Activated naive CD8-positive, alpha-beta T cell treated with anti-CD3 and anti-CD28 coated beads, Interleukin-2, amount 10 ng/mL, durations not matched to agents 7 days and 5 days (primary cell): Measurements from ENCODE around the gene ENPP3. TPM values are rescaled to one million over a fixed set of nuclear protein-coding genes. Genes with fewer than 3 reads are reported as not detected.

Source experiments
- ATAC-seq: fragments of 150-1000 bp; cut with Tn5 transposase; one replicate; pipeline ENCODE4 v1.10.0; 2021; ENCODE audit warnings: low read depth, moderate library complexity
- POLR2A ChIA-PET: fragments of 350-600 bp; sonication (Branson Sonifier 250); formaldehyde crosslinking; loops from one replicate; lab custom pipeline; 2021; ENCODE audit warnings: antibody characterized with exemption; lab: Charles Lee
- DNase-seq: peaks from one replicate; pipeline ENCODE4 v3.0.0; 2021
- H3K27ac Mint-ChIP-seq: one replicate; pipeline ENCODE4 v1.8.0; 2022; ENCODE audit warnings: mild to moderate bottlenecking, mixed read lengths
- H3K27me3 Mint-ChIP-seq: one replicate; pipeline ENCODE4 v1.8.0; 2022; ENCODE audit warnings: mild to moderate bottlenecking, moderate library complexity, mixed read lengths
- H3K36me3 Mint-ChIP-seq: one replicate; pipeline ENCODE4 v1.8.0; 2021; ENCODE audit warnings: mild to moderate bottlenecking, mixed read lengths
- H3K4me1 Mint-ChIP-seq: one replicate; pipeline ENCODE4 v1.8.0; 2021; ENCODE audit warnings: mixed read lengths
- H3K4me3 Mint-ChIP-seq: one replicate; pipeline ENCODE4 v1.8.0; 2022; ENCODE audit warnings: mild to moderate bottlenecking, moderate library complexity, mixed read lengths
- H3K9me3 Mint-ChIP-seq: one replicate; pipeline ENCODE4 v1.8.0; 2021; ENCODE audit warnings: mixed read lengths
- total RNA-seq, 2 experiments: library from RNA; stranded (reverse); gene quantifications; one replicate each; pipeline ENCODE4 v1.2.3, GENCODE V29; 2021

ENPP3 gene
- total RNA-seq, 2 experiments from 2014 or later = 0.36 to 0.96 TPM

DNA sequence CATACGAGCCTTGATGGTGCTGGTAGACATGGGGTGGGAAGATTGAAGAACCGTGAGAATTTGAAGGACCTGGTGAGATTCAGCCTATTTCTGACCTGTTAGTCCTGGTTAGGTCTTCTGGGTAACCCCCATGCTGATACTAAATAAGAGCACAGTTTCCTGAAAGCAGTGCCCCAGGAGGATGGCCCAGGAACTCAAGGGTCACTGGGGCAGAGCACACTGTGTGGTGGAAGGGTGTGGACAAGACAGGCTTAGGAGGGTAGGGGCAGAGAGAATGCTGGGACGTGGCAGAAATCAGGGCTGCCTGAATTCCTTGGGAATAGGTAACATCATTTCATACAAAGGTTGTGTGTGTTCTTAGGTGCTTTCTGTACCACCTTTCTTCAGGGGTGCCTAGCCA, 138.8 kb downstream of the ENPP3 start:
- no peak for DNase-seq
- Mint-ChIP-seq H3K27ac (no peak overlapping the region), H3K27me3 (peaks cover 27% of the 10 kb centered on the region), H3K4me1 (no peaks in the 10 kb centered on the region), H3K9me3 (no peaks in the 10 kb centered on the region), H3K36me3 (no peaks in the 10 kb centered on the region), H3K4me3 (no peak overlapping the region)
- POLR2A ChIA-PET = no interaction called here
- ATAC-seq = no peak

GRCh38 chr6:131776985-131777384, 139.9 kb downstream of the ENPP3 start:
- ATAC-seq (no peak), DNase-seq (no peak)
- no peaks in the 10 kb centered on the region for H3K9me3 Mint-ChIP-seq
- no peak overlapping the region for H3K4me3 Mint-ChIP-seq
- no peak overlapping the region for H3K27ac Mint-ChIP-seq
- H3K36me3 Mint-ChIP-seq = no peaks in the 10 kb centered on the region
- H3K27me3 Mint-ChIP-seq = peaks cover 23% of the 10 kb centered on the region
- H3K4me1 Mint-ChIP-seq = no peaks in the 10 kb centered on the region
- POLR2A ChIA-PET = no interaction called here

DNA sequence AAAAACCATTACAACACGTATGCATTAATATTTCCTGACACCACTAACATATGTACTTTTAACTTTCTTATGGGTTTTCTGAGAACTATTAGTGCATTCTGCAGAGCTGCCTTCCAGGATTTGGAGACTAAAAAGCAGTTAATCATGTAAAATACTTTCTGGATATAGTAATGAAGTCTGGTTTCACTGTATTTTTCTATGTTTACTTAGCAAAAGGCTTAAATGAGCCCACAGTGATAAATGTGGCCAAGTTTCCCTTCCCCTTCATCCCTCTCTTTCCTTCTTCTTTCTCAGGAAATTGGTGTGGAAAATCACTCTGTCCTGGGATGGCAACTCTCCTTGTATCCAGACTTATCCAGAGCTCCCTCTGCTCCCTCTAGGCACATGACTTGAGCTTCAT, 141.1 kb downstream of the ENPP3 start:
- POLR2A ChIA-PET = no interaction called here
- no peak overlapping the region for H3K27ac Mint-ChIP-seq
- no peak for ATAC-seq

DNA sequence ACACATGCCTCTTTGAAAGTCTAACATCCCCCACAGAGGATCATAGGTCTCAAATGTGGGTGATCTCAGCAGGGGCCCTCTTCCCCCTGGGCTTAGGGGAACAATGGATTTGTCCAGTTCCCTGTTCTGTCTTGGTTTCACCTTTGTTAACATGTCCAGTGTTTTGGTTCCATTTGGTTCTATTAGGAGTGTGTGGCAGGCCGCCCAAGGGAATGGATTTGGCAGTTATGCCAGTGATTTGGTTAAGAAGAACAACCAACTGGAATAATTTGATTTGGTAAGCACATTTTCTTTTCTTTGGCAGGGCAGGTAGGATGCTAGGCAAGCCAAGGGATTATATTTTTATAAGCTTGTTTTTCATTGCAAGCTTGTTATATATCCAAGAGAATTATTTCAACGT, 142.2 kb downstream of the ENPP3 start:
- DNase-seq (no peak), ATAC-seq (no peak)
- Mint-ChIP-seq H3K4me1 (no peaks in the 10 kb centered on the region), H3K27me3 (peaks cover 10% of the 10 kb centered on the region), H3K4me3 (no peak overlapping the region), H3K27ac (no peak overlapping the region), H3K36me3 (no peaks in the 10 kb centered on the region), H3K9me3 (no peaks in the 10 kb centered on the region)
- POLR2A ChIA-PET = no interaction called here

More for the DNA sequence above, 141.1 kb downstream of the ENPP3 start:
- no peak overlapping the region for H3K4me3 Mint-ChIP-seq
- no peaks in the 10 kb centered on the region for H3K36me3 Mint-ChIP-seq
- peaks cover 16% of the 10 kb centered on the region for H3K27me3 Mint-ChIP-seq
- H3K9me3 Mint-ChIP-seq = no peaks in the 10 kb centered on the region
- H3K4me1 Mint-ChIP-seq = no peaks in the 10 kb centered on the region
- no peak for DNase-seq

- POLR2A ChIA-PET = no interaction called here
- Mint-ChIP-seq H3K36me3 (peaks cover 5% of the 10 kb centered on the region), H3K4me3 (no peak overlapping the region)
Observed at GRCh38 chr6:131780600-131780999, 143.5 kb downstream of the ENPP3 start.

DNA sequence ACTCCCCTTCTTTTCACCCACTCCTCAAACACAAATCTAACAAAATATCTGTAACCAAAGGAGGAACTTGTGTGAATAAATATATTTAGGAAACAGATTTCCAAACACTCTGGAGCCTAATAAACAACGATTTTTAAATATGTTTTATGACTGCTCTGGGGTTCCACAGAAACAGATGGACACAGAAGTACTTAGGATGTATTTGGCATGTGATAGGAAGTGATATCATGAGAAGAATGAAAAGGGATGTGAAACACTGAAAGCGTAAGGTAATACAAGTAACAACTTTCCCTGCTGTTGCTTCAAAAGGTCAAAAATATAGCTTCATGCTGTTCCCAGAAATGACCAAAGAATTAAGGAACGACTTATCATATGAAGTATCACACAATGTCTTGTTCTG, 144.6 kb downstream of the ENPP3 start:
- no peak for DNase-seq
- H3K4me1 Mint-ChIP-seq = peaks cover 3% of the 10 kb centered on the region
- H3K27me3 Mint-ChIP-seq = peaks cover 10% of the 10 kb centered on the region
- POLR2A ChIA-PET = no interaction called here
- H3K27ac Mint-ChIP-seq = no peak overlapping the region
- no peak overlapping the region for H3K4me3 Mint-ChIP-seq
- ATAC-seq = no peak
- peaks cover 5% of the 10 kb centered on the region for H3K36me3 Mint-ChIP-seq
- peaks cover 6% of the 10 kb centered on the region for H3K9me3 Mint-ChIP-seq

More at GRCh38 chr6:131780600-131780999, 143.5 kb downstream of the ENPP3 start:
- Mint-ChIP-seq H3K27me3 (peaks cover 12% of the 10 kb centered on the region), H3K4me1 (no peaks in the 10 kb centered on the region), H3K27ac (no peak overlapping the region), H3K9me3 (peaks cover 5% of the 10 kb centered on the region)
- ATAC-seq = no peak
- no peak for DNase-seq

- DNase-seq = no peak
- Mint-ChIP-seq H3K27me3 (peaks cover 14% of the 10 kb centered on the region), H3K4me3 (no peak overlapping the region), H3K36me3 (peaks cover 5% of the 10 kb centered on the region), H3K9me3 (peaks cover 6% of the 10 kb centered on the region), H3K27ac (no peak overlapping the region), H3K4me1 (peaks cover 5% of the 10 kb centered on the region)
- POLR2A ChIA-PET = no interaction called here
- no peak for ATAC-seq
Observed at GRCh38 chr6:131782764-131783163, 145.7 kb downstream of the ENPP3 start.

GRCh38 chr6:131784561-131784960, 147.5 kb downstream of the ENPP3 start:
- Mint-ChIP-seq H3K36me3 (peaks cover 5% of the 10 kb centered on the region), H3K27ac (no peak overlapping the region), H3K27me3 (peaks cover 14% of the 10 kb centered on the region), H3K9me3 (peaks cover 6% of the 10 kb centered on the region), H3K4me1 (peaks cover 13% of the 10 kb centered on the region), H3K4me3 (no peak overlapping the region)
- DNase-seq (no peak), ATAC-seq (no peak)
- POLR2A ChIA-PET = no interaction called here

DNA sequence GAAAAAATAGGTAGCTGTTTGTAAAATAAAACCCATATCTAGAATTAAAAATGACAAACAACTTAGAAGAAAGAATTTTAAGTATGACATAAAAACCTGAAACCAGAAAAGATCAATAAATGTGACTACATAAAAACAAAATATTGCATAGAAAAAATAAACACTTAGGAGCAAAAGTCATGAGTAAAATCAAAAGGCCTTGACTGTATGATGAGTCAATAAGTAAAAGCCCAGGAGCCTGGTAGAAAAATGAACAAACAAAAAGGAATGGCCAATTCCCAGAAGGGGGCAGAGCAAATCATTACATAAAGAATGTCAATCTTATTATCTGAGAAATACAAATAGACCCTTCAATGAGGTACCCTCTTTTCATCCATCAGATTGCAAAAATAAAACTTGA, 150.0 kb downstream of the ENPP3 start:
- peaks cover 5% of the 10 kb centered on the region for H3K36me3 Mint-ChIP-seq
- H3K9me3 Mint-ChIP-seq = peaks cover 6% of the 10 kb centered on the region
- peaks cover 13% of the 10 kb centered on the region for H3K4me1 Mint-ChIP-seq
- H3K4me3 Mint-ChIP-seq = no peak overlapping the region
- no peak overlapping the region for H3K27ac Mint-ChIP-seq
- POLR2A ChIA-PET = no interaction called here
- peaks cover 12% of the 10 kb centered on the region for H3K27me3 Mint-ChIP-seq
- DNase-seq = no peak
- ATAC-seq = no peak

GRCh38 chr6:131787766-131788712, 150.9 kb downstream of the ENPP3 start:
- Mint-ChIP-seq H3K27me3 (peaks cover 12% of the 10 kb centered on the region), H3K4me1 (peaks cover 13% of the 10 kb centered on the region), H3K27ac (no peak overlapping the region), H3K36me3 (peaks cover 5% of the 10 kb centered on the region), H3K4me3 (no peak overlapping the region), H3K9me3 (peaks cover 6% of the 10 kb centered on the region)
- DNase-seq = no peak
- ATAC-seq = no peak
- POLR2A ChIA-PET = no interaction called here

GRCh38 chr6:131789219-131789618, 152.1 kb downstream of the ENPP3 start:
- POLR2A ChIA-PET = no interaction called here
- ATAC-seq (peak; percentile 78), DNase-seq (no peak)
- Mint-ChIP-seq H3K9me3 (peaks cover 6% of the 10 kb centered on the region), H3K36me3 (peaks cover 5% of the 10 kb centered on the region), H3K27me3 (peaks cover 16% of the 10 kb centered on the region), H3K4me1 (peaks cover 13% of the 10 kb centered on the region), H3K27ac (peak overlapping the region; percentile 61), H3K4me3 (peak overlapping the region; percentile 26)

DNA sequence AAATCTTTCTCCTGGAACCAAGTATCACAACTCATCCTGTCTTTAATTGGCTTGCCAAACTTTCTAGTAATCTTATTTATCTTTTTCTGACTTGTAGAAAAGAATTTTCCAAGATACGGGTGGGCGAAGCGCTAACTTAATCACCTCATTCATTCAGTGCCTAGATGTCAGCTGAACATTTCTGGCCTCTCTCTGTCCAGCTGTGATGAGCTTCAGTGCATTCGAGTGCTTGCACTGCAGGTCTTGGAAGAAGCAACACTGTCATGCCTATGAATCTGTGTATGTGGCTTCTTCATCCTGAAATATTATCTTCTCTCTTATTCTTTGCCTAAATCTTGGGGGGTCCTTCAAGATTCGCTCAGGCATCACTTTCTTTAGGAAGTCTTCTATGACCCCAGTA, 154.4 kb downstream of the ENPP3 start:
- Mint-ChIP-seq H3K9me3 (no peaks in the 10 kb centered on the region), H3K36me3 (peaks cover 2% of the 10 kb centered on the region), H3K27ac (no peak overlapping the region), H3K4me3 (no peak overlapping the region), H3K27me3 (peaks cover 9% of the 10 kb centered on the region), H3K4me1 (peaks cover 10% of the 10 kb centered on the region)
- ATAC-seq = no peak
- DNase-seq = no peak
- POLR2A ChIA-PET = no interaction called here

GRCh38 chr6:131792091-131792496, 155.0 kb downstream of the ENPP3 start:
- H3K27ac Mint-ChIP-seq = no peak overlapping the region
- ATAC-seq (no peak), DNase-seq (no peak)
- H3K36me3 Mint-ChIP-seq = peaks cover 2% of the 10 kb centered on the region
- no peak overlapping the region for H3K4me3 Mint-ChIP-seq
- H3K27me3 Mint-ChIP-seq = peaks cover 6% of the 10 kb centered on the region
- peaks cover 10% of the 10 kb centered on the region for H3K4me1 Mint-ChIP-seq
- no peaks in the 10 kb centered on the region for H3K9me3 Mint-ChIP-seq
- POLR2A ChIA-PET = no interaction called here

GRCh38 chr6:131795366-131795765, 158.3 kb downstream of the ENPP3 start:
- Mint-ChIP-seq H3K36me3 (peaks cover 2% of the 10 kb centered on the region), H3K4me3 (no peak overlapping the region), H3K27ac (no peak overlapping the region), H3K4me1 (no peaks in the 10 kb centered on the region), H3K27me3 (peaks cover 10% of the 10 kb centered on the region), H3K9me3 (no peaks in the 10 kb centered on the region)
- POLR2A ChIA-PET = no interaction called here
- ATAC-seq (no peak), DNase-seq (no peak)
